Stimulated activated CD8-positive, alpha-beta memory T cell treated with anti-CD3 and anti-CD28 coated beads, Interleukin-7, amount 100 ng/mL, for 48 hours (primary cell): ENCODE results near the gene PLXND1.

Experiments
- DNase-seq, 2 donors: peaks; one replicate each; pipeline ENCODE4 v3.0.0-alpha.2; 2020; ENCODE audit warnings: low read depth in 1 of 2; ENCODE audit errors: extremely low read depth in 1 of 2

The PLXND1 gene

DNA sequence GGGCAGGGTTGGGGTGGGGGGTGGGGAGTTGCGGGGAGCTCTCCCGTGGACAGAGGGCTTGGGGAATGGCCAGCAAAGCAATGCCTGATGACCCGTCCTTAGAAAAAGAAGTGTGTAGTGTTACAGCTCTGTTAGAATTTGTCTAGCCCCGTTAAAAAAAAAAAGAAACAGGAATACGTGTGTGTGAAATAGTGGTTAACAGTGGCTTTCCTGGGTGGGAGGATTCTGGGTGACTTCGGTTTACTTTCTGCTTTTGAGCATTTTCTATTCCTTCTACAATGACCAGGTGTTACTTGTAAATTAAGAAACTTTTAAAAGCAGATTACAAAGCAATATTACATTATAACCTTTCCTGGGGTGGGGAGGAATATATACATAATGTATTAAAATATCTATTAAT is 38.5 kb downstream of the PLXND1 start:
- DNase-seq: no peak

DNA sequence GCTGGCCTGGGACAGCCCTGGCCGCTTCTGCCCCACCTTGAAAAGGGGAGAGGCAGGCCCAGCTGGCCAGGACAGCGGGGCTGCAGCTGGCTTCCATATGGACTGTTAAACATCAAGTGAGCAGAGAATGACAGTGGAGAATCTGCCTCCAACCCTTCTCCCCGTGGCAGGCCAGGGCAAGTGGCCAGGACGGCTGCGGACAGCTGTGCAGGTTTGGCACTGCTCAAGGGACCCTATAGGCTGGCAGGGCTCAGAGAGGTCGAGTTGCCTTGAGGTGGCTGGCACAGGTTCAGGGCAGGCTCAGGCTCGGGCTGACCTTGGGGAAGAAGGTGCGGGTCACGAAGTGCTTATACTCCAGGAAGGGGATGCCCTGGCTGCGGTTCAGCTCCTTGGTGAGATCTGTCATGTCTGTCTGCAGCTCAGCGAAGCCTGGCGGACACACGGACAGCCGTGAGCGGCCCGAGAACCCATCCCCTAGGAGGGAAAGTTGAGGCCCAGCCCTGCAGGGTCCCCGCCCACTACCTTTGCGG is 39.2 kb downstream of the PLXND1 start:
- no peak for DNase-seq

DNA sequence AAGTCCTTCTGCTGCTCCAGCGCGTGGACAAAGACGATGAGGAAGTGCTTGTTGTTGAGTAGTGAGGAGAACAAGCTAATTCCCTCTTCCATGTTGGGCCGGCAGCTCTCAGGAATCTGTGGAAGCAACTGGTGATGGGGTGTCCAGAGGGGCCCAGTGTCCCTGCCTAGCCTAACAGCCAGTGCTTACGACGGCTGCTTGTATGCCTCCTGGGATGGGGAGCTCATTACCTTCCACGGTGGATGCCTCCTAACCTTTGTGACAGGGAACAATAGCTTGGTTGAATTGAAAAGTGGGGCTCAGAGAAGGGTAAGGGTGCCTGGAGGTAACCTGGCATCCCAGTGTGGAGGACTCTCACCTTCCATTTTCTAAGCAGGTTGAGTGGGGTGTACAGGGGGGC is 40.6 kb downstream of the PLXND1 start:
- no peak for DNase-seq

DNA sequence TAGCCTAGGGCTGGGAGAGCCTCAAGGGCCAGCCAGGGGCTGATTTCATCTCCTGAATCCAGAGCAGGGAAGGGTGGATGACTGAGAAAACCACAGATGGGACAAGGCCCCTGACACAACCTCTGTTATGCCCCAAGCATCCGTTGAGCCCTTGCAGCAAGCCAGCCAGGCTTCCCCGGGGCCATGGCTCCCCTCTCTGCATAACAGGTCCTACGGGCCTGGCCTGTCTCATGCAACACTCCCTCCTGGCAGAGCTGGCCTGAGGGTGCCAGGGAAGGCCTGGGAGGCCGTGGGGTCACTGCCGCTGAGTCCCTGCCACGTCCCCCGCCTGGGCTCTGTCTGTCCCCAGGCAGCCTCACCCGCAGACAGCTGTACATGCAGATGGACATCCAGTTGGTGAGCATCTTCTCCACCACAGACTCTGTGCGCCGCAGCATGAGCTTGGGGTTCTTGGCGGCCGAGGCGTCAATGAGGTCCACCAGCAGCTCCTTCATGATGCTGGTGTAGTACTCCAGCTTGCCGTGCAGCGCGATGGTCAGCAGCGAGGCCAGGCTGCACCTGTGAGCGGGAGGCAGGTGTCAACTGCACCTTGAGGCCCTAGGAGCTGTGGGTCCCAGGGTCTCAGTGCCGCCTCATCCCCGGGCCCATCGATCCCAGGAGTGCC is 41.4 kb downstream of the PLXND1 start:
- no peak for DNase-seq

DNA sequence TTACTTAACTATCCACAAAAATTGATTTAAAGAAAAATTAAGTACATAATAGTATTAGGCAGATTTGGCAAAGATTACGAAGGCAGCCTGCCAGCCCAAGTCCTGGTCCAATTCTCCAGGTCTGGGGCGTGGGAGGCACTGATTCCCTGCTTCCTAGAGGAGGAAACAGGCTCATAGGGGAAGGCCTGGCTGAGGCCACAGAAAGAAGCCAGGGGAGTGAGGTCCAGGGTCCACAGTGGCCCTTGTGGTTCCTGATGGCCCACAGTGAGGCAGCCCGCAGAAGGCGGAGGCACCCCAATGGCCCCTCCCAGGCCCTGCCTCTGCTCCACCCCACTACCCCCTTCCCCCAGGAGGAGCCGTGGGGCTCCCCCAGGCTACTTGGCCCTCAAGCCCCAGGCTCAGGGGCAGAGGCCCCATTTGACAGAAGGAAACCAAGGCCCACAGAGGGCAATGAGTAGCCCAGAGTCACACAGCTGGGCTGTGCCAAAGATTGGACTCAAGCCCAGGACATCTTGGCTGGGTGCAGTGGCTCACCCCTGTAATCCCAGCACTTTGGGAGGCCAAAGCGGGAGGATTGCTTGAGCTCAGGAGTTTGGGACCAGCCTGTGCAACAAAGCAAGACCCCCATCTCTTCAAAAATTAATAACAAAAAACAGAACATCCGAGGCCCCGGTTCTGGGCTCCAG is 42.5 kb downstream of the PLXND1 start:
- no peak for DNase-seq

DNA sequence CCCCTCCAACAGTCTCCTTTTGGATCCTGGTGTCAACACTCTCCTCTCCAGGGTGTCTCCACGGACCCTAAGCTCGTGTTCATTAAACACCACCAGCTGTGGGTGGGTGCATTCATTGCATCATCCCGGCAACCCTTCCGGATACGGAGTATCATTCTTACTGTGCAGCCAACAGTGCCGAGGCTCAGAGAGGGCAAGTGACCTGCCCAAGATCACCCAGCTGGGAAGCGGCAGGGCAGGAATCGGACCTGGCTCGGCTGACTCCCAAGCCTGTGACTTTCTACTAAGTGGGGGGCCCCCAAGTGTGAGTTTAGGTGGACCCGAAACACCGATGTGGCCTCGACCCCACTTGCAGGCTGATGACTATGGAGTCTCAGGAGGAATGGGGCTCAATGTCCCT is 43.1 kb downstream of the PLXND1 start:
- DNase-seq: no peak

DNA sequence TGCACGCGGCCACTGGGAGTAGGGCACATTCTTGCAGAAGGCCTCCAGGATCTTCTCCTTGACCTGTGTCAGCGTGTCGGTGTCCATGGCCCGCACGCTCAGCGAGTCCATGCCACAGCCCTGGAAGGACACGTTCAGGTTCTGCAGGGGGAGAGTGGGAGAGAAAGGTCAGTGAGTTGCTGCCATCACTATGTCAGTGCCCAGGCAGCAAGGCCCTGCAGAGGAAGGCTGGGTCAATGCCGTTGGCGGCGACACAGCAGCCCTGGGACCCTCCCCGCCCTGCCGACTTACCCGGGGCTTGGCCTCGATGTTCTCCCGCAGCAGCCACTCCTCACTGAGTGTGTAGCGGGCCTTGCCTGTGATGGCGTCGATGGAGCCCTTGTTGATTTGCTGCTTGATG is 43.7 kb downstream of the PLXND1 start:
- no peak for DNase-seq

DNA sequence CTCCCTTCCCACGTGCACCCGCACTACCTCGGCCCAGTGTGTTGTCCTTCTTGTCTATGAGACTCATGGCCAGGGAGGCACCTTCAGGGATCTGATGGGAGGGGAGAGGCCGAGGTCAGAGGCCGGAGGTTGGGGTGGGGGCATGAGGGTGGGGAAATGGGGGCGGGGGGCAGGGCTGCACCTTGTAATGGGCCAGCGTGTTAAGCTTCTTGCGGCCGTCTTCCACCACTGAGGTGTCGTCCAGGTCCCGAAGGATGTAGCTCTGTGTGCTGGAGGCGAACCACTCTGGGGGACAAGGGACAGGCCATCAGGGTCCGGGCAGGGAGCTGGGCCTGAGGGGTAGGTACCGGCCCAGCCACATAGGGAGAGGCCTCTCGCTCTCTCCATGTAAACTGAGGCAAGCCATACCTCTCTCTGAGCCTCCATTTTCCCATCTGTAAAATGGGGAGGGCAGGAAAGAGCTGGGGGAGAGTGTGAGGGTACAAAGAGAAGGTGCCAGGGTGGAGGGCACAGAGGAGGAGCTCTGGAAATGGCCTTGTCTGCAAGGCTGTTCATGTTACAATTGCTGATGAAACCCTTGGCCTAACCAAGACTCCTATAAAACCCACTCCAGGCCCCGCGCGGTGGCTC is 44.7 kb downstream of the PLXND1 start:
- no peak for DNase-seq

DNA sequence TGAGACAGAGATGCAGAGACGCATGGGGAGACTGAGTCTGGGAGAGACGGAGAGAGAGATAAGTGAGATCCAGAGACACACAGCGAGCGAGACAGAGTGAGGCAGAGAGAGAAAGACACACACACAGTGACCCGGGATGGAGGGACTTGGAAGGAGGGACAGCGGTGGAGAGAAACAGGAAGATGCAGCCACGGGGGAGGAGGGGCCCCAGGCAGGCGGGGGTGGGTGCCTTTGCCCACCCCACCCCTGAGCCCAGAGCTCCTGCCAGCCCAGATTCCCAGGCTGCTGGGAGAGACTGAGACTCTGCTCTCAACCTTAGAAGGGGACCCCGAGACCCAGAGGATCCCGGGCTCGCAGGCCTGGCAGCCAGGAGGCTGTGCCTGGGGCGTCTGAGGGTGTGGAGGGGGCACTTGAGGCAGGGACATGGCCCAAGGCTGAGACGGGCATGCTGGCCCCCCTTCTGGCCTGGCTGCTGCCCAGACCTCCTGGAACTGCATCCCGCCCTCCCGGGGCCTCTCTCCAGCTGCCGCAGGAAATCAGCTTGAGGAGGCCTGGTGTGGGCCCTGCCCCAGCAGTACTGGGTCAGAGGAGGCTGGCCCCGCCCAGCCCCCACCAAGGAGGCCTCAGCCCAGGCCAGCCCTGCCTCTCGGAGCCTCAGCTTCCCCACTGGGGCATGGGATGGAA is 45.4 kb downstream of the PLXND1 start:
- DNase-seq: no peak

DNA sequence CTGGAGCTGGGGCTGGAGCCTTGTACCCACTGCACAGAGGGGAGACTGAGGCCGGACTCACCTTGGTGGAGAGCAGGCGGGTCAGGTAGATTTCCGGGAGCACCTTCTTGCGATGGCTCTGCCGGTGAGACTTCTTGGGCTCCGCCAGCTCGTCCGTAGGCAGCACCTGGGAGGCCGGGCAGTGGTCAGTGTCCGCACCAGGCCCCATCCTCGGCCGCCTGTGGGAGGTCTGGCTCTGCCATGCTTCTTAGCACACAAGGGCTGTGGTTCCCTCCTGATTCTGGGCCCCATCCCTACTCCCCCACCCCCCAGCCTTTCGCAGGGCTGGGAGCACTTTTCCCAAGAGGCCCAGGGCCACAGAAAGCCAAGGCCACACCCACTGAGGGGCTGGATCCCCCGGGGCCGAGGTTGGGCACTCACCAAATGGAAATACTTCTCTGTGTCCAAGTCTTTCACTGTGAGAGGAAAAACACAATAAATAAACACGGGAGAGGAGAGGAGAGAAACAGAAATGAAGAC is 46.1 kb downstream of the PLXND1 start:
- no peak for DNase-seq

DNA sequence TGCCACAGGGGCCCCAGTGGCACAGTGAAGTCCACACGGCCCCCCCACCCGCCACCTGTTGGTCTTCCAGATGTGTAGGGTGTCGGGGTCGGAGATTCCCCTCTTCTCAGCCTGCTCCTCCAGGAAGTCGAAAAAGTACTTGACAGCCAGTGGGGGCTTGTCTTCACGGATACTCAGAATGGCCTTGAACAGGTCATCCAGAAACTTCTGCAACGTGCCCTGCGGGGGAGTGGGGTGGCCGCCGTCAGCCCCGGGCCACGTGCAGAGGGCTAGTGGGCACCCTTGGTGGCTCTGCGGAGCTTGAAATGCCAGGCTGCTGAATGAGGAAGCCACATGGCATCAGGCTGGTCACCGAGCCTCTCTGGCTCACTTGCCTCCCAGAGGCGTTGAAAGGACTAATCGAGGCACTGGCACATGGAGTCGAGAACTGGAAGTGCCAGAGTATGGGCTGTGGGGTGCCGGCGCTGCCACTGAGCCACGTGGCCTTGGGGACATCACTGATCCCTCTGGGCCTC is 46.9 kb downstream of the PLXND1 start:
- DNase-seq: no peak

DNA sequence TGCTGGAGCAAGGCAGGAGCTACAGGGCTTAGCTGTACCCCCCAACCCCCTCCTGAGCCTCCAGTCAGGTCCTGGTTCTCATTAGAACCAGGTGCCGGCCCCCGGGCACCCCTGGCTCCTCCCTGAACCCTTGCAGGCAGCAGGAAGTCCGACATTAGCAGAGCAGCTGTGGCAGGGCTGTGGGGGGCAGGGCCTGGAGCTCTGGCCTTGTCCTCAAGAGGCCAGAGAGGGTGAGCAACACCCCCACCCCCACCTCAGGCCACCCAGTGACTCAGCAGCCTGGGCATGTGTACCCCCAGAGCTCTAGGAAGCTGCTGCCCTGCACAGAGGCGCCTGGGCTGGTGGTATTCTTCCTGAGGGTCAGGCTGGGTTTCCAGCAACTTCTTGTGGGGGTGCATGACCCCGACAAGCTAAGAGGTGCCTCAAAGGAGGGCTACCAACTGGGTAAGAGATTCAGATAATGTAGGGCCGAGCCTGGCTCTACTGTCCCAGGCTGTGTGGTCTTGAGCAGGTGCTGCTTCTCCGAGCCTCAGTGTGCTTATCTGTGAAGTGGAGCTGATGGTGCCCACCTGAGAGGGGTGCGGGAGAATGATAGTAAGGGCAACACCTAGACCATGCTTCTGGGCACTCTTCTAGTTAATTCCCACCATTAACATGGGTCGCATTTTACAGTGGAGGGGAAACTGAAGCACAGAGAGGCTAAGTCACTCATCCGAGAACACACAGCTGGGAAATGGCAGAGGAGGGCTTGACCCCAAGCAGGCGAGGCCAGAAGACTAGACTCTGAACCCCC is 47.5 kb downstream of the PLXND1 start:
- DNase-seq: no peak

DNA sequence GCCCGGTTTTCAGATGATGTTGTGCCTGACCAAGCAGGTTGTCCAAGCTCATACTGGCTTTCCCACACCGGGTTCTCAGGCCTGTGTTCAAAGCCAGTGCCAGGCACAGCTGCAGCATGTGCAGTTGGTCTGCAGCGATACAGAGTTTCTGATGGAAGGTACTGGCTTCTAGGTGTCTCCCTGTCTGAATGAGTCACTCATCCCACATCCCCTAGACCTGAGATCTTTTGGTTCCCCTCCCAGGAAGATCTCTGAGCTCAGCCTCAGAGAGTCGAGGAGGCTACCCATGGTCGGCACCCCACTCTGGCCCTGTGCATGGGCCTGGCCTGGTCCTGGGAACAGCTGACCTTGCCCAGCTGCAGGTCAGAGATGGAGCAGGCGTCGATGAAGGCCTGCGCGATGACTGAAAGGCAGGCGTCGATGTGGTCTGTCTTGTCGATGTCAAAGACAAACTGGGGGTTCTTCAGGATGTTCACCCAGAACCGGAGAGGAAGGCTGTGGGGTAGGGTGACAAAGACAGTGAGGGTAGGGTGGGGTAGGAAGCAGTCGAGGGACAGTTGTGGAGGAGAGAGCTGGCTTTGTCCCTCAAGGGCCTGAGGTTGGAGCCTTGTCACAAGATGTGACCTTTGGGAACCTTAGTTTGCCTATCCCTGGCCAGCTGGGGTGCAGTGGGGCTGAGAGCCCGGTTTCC is 48.2 kb downstream of the PLXND1 start:
- no peak for DNase-seq

DNA sequence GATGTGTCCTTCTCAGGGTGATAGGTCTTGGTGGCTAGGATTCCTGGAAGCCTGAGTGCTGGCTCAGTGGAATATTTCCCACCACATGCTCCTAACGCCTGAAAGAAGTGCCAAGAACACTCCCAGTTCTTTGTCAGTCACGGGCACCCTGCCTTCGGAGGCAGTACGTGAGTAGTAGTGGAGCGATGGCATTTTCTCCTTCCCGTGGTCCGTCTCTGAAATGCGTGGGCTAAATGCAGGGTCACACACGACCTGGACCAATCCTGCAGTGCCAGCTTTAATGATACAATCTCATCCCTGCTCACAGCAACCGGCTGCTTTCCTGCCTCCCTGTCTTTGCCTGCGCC is 49.0 kb downstream of the PLXND1 start:
- no peak for DNase-seq

DNA sequence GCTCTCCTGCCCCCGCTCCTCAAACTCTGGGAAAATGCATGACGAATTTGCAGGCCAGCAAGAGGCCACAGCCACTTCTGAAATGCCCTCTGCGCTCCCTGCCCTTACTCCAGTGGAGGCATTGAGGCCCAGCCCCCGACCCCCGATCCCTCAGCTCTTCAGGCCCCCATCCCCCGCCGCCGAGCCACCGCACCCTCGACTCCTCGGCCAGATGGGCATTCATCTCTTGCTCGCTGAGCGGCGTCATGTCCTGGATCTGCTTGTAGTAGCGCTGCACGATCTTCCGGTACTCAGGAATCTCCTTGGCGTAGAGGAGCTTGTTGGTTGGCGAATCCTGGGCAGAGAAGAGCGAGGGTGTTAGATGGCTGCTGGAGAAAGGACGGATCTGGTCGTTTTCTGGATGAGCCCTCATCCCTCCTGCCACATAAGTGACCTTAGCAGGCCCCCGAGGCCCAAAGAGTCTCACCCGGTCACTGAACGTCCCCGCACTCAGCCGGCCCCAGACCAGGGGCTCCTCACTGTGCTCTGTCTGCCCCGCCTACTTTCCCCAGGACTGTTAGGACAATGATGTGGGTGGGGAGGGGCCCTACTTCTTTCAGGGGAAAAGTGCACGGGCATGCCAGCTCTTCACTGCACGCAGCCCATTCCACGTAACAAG is 49.5 kb downstream of the PLXND1 start:
- DNase-seq: no peak

DNA sequence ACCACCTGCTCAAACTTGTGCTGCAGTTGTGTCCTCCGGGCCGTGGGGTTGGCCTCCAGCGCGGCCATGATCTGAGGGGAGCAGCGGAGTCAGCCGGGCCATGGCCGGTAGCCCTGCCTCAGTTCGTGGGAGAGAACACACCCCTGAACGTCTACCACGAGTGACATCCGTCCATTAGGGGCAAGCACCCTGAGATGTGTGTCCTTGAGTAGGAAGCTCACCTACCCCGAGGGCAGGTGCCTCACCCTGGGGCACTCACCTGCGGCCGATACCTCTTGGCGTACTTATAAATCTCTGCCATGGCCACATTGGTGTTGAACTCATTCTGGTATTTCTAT is 50.1 kb downstream of the PLXND1 start:
- no peak for DNase-seq

DNA sequence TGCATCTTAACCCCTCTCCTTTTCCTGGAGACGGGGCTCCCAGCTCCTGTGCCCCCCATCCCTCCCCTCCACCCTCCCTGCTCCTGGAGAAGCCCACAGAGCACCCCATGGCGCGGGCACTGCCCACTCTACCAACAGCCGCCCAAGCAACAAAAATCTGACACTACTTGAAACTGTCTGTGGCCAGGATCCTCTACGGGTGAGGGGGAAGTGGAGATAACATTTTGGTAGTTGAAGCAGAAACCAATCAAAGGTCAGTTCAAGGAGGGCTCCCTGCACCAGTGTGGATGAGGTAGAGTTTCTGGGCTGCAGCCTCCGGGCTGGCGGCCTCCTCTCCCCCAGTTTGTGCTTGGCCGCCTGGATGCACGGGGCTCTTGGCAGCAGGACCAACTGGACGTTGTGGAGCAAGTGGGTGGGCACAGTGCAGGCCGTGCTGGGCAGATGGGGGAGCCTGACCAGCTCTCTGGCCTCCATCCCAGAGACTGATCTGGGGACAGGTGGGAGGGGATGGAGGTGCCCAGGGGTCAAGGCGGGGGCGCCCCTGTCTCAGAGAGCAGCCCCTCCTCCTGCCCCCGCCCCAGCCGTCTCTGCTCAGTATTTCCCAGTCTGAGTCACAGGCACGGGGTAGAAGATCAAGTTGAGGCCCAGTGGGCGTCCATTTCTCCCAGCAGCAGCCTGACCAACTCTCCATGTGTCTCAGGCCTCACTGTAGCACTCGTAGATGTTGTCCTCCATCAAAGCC is 50.7 kb downstream of the PLXND1 start:
- DNase-seq: no peak

DNA sequence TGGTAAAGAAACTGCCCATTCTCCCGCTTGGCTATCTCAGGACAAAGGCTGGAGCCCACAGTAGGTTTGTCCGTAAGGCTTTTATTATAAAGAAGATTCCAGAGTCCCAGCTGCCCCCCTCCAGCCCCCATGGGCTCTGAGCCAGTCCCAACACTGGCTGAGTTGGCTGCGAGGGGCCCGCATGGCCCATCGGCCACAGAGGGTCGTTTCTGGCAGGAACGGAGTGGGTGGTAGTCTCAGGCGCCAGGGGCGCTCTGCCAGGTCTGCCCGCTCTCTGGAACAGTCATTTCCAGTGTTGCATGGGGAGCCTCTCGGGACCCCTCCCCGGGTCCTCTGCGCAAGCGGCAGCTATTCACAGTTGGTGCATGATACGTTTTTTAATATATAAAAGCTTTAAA is 51.3 kb downstream of the PLXND1 start:
- DNase-seq: no peak
